GM12878 (cell line): ENCODE measurements around the gene BTG2. TPM values are rescaled to one million over a fixed set of nuclear protein-coding genes. Genes with fewer than 3 reads are reported as not detected.

Experiments used
- ATAC-seq: fragments of 200-7000 bp; cut with Tn5 transposase; 3 replicates; pipeline ENCODE4 v1.9.1; 2020; ENCODE audit warnings: mild to moderate bottlenecking, moderate library complexity
- BruUV-seq: library from RNA; stranded (reverse); fragments of 400-500 nt; replicated peaks from 2 replicates; lab custom pipeline; 2021; lab: Mats Ljungman, UMichigan
- CTCF ChIA-PET: fragments of 300-600 bp; sonication (Branson Sonifier 250); formaldehyde crosslinking; extraction: SDS; loops from one replicate; lab custom pipeline; 2021; ENCODE audit warnings: inconsistent platforms; lab: Yijun Ruan, JAX
- POLR2A ChIA-PET: fragments of 350-600 bp; formaldehyde crosslinking; extraction: SDS; loops from one replicate; lab custom pipeline; 2021; ENCODE audit warnings: inconsistent platforms; lab: Charles Lee
- RAD21 ChIA-PET: fragments of 300-600 bp; sonication (Branson Sonifier 250); formaldehyde crosslinking; loops from one replicate; lab custom pipeline; 2023; ENCODE audit warnings: antibody characterized with exemption; ENCODE audit not compliant: unreplicated experiment; lab: Charles Lee
- SMC1A ChIA-PET: fragments of 300-600 bp; sonication (Branson Sonifier 250); formaldehyde crosslinking; loops from one replicate; lab custom pipeline; 2023; ENCODE audit not compliant: unreplicated experiment, uncharacterized antibody; lab: Charles Lee
- DNase-seq: peaks from one replicate; pipeline ENCODE4 v3.0.0-alpha.2; 2011; ENCODE audit warnings: low read depth, low spot score
- FAIRE-seq: peaks from 3 replicates; lab custom pipeline; 2011; peaks lifted over from hg19 to GRCh38; lab: Jason Lieb, UNC
- H2AFZ ChIP-seq: 2 replicates; pipeline ENCODE4 v1.6.0; 2011; ENCODE audit warnings: low read depth, low read length, control low read depth; ENCODE audit not compliant: control insufficient read depth
- H3K27ac ChIP-seq: 2 replicates; pipeline ENCODE4 v1.5.1; 2011; ENCODE audit warnings: control low read depth; ENCODE audit not compliant: control insufficient read depth, insufficient read depth
- H3K27me3 ChIP-seq, 2 experiments: replicated peaks in 1 of 2; 2 replicates each; pipeline versions ENCODE4 v1.6.0 to v1.6.1; 2011; ENCODE audit warnings: low read length in 1 of 2; ENCODE audit not compliant: control insufficient read depth in 2 of 2, insufficient read depth in 2 of 2
- H3K36me3 ChIP-seq, 2 experiments: 2 replicates each; pipeline ENCODE4 v1.5.1; 2011; ENCODE audit warnings: low read length in 1 of 2; ENCODE audit not compliant: control insufficient read depth in 2 of 2, insufficient read depth in 2 of 2
- H3K4me1 ChIP-seq: 2 replicates; pipeline ENCODE4 v1.6.1; 2011; ENCODE audit warnings: mild to moderate bottlenecking, low read length, moderate library complexity, mixed read lengths; ENCODE audit not compliant: control insufficient read depth, insufficient read depth
- H3K4me2 ChIP-seq: 2 replicates; pipeline ENCODE4 v1.6.0; 2011; ENCODE audit warnings: control low read depth; ENCODE audit not compliant: control insufficient read depth, insufficient read depth
- H3K4me3 ChIP-seq: fragments of 200-600 bp; sonication (generic); 2 replicates; pipeline ENCODE4 v1.5.1; 2016
- H3K79me2 ChIP-seq: 2 replicates; pipeline ENCODE4 v1.6.0; 2011; ENCODE audit warnings: low read length; ENCODE audit not compliant: control insufficient read depth, insufficient read depth
- H3K9ac ChIP-seq: 2 replicates; pipeline ENCODE4 v1.8.0; 2011; ENCODE audit warnings: low read length, control low read depth, mixed read lengths; ENCODE audit not compliant: control insufficient read depth, insufficient read depth
- H3K9me3 ChIP-seq: replicated peaks from 3 replicates; pipeline ENCODE4 v1.5.1; 2011; ENCODE audit warnings: mild to moderate bottlenecking, low read length; ENCODE audit not compliant: control insufficient read depth, insufficient read depth
- H4K20me1 ChIP-seq: 2 replicates; pipeline ENCODE4 v1.6.0; 2011; ENCODE audit not compliant: control insufficient read depth, insufficient read depth
- CEBPB ChIP-seq, 2 experiments: fragments of 150-350 bp in 1 of 2; IDR thresholded peaks; 2 replicates each; pipeline ENCODE4 v1.6.1; 2012 to 2014; ENCODE audit warnings: low read depth in 2 of 2, low read length in 2 of 2, borderline replicate concordance in 1 of 2, inconsistent platforms in 1 of 2
- CHD4 ChIP-seq: fragments of 200-600 bp; sonication (generic); IDR thresholded peaks from 2 replicates; pipeline ENCODE4 v1.6.1; 2016; ENCODE audit warnings: mild to moderate bottlenecking
- EED ChIP-seq: sonication (generic); IDR thresholded peaks from 2 replicates; pipeline ENCODE4 v1.6.1; 2016; ENCODE audit warnings: antibody characterized with exemption, low read depth
- EP300 ChIP-seq, 2 experiments: fragments of 150-350 bp in 1 of 2; IDR thresholded peaks; 2 replicates each; pipeline ENCODE4 v1.6.1; 2011 to 2012; ENCODE audit warnings: low read depth in 2 of 2, low read length in 2 of 2, borderline replicate concordance in 1 of 2, improper control_type of control experiment in 1 of 2, inconsistent platforms in 1 of 2; ENCODE audit not compliant: control insufficient read depth in 1 of 2
- ESRRA ChIP-seq: IDR thresholded peaks from 2 replicates; pipeline ENCODE4 v1.6.1; 2012; ENCODE audit warnings: mild to moderate bottlenecking, low read length, improper control_type of control experiment
- ETV6 ChIP-seq, 2 experiments: fragments of 450-650 bp in 1 of 2; IDR thresholded peaks in 1 of 2; conservative IDR thresholded peaks in 1 of 2; 2 replicates each; pipeline ENCODE4 v1.6.1; 2014; ENCODE audit warnings: antibody characterized with exemption in 1 of 2, borderline replicate concordance in 1 of 2, low read depth in 1 of 2, mild to moderate bottlenecking in 1 of 2, moderate library complexity in 1 of 2
- EZH2 ChIP-seq: IDR thresholded peaks from 2 replicates; pipeline ENCODE4 v1.6.1; 2012; ENCODE audit warnings: low read depth, mild to moderate bottlenecking, control low read depth, inconsistent platforms, low read length, borderline replicate concordance; ENCODE audit not compliant: control insufficient read depth
- GABPA ChIP-seq: IDR thresholded peaks from 2 replicates; pipeline ENCODE4 v1.6.1; 2014; ENCODE audit warnings: antibody characterized with exemption, low read depth, mild to moderate bottlenecking, inconsistent platforms
- HDAC2 ChIP-seq: fragments of 200-600 bp; sonication (generic); IDR thresholded peaks from 2 replicates; pipeline ENCODE4 v1.6.1; 2017
- HDAC6 ChIP-seq: fragments of 200-600 bp; sonication (generic); IDR thresholded peaks from one replicate; pipeline ENCODE4 v1.8.0; 2017; ENCODE audit warnings: antibody characterized with exemption; ENCODE audit not compliant: unreplicated experiment
- IKZF1 ChIP-seq: fragments of 450-650 bp; conservative IDR thresholded peaks from 2 replicates; pipeline ENCODE4 v1.6.1; 2017; ENCODE audit warnings: antibody characterized with exemption, mild to moderate bottlenecking
- PAX8 ChIP-seq: fragments of 450-650 bp; IDR thresholded peaks from 2 replicates; pipeline ENCODE4 v1.6.1; 2017; ENCODE audit warnings: mild to moderate bottlenecking, moderate library complexity
- RBBP5 ChIP-seq: fragments of 200-600 bp; sonication (generic); conservative IDR thresholded peaks from 2 replicates; pipeline ENCODE4 v1.6.1; 2016
- SIN3A ChIP-seq: IDR thresholded peaks from 2 replicates; pipeline ENCODE4 v1.6.1; 2012; ENCODE audit warnings: low read depth, low read length, improper control_type of control experiment
- SKIL ChIP-seq: fragments of 450-650 bp; IDR thresholded peaks from 2 replicates; pipeline ENCODE4 v1.6.1; 2017; ENCODE audit warnings: mild to moderate bottlenecking, low read depth, inconsistent platforms; ENCODE audit not compliant: poor library complexity, severe bottlenecking
- TAF1 ChIP-seq: IDR thresholded peaks from 2 replicates; pipeline ENCODE4 v1.6.1; 2011; ENCODE audit warnings: mild to moderate bottlenecking, low read depth, low read length, borderline replicate concordance
- TARDBP ChIP-seq: IDR thresholded peaks from 2 replicates; pipeline ENCODE4 v1.6.1; 2016; ENCODE audit warnings: borderline replicate concordance
- ZBTB11 ChIP-seq: fragments of 450-650 bp; formaldehyde crosslinking; IDR thresholded peaks from 2 replicates; pipeline ENCODE4 v1.5.0; 2022; ENCODE audit warnings: mild to moderate bottlenecking, missing genetic modification characterization
- WGBS: methylation state at CpG from one replicate; pipeline ENCODE4 v1.1.6; 2016; ENCODE audit warnings: low lambda C conversion rate; ENCODE audit not compliant: insufficient replicate concordance, insufficient coverage; ENCODE audit errors: missing lambda C conversion rate; 5-methylcytosine and 5-hydroxymethylcytosine counted together
- in situ Hi-C: fragments of 300-500 bp; cut with MboI; formaldehyde crosslinking; loops from 9 replicates; pipeline ENCODE4 v1.14.3; 2018; ENCODE audit warnings: mixed read lengths
- intact Hi-C: fragments of 100-400 bp; cut with micrococcal nuclease; formaldehyde crosslinking; loops from one replicate; pipeline ENCODE4 v1.14.2; 2022; ENCODE audit not compliant: unreplicated experiment
- polyA plus RNA-seq, 11 experiments: library from polyadenylated mRNA; depleted of rRNA in 4 of 11; unstranded in 6 of 11; stranded (reverse) in 5 of 11; fragments of >200 nt; fragmentation: Nextera tagmentation in 4 of 11; fragmentation: Illumina TruSeq in 1 of 11; extraction: Ambion mirVana in 4 of 11; extraction: Trizol in 1 of 11; gene quantifications; 1 replicate in 1 of 11; 2 replicates in 10 of 11; pipeline versions ENCODE4 v1.2.1 to v1.2.3, GENCODE V29; 2011 to 2016; ENCODE audit warnings: inconsistent platforms in 2 of 11, missing spikeins in 2 of 11, low read depth in 1 of 11
- total RNA-seq, 4 experiments: library from RNA; depleted of rRNA in 3 of 4; stranded (reverse); fragments of >200 nt in 3 of 4; fragmentation: Illumina TruSeq in 1 of 4; extraction: Trizol in 1 of 4; gene quantifications; 2 replicates each; pipeline versions ENCODE4 v1.2.1 to v1.2.3, GENCODE V29; 2013 to 2021

BTG2 gene
- total and polyA plus RNA-seq, 10 of the 15 experiments (the other 5 are each of a cell fraction or from before 2014, with no cell fraction given), result 23.3 to 160 (median 98.1) TPM

- BruUV-seq, result TSS peak; percentile 82
- Histone ChIP-seq H3K79me2 (peaks cover 16% of the 10 kb centered on the region), H3K36me3 (no peaks in the 10 kb centered on the region), H3K27me3 (no peaks in the 10 kb centered on the region), H2AFZ (no peak overlapping the region), H3K9me3 (no peaks in the 10 kb centered on the region), H3K4me3 (peak overlapping the region; percentile 65), H3K4me1 (peaks cover 58% of the 10 kb centered on the region), H3K4me2 (peak overlapping the region; percentile 81), H3K9ac (peak overlapping the region; percentile 97), H3K27ac (peak overlapping the region; percentile 100), H4K20me1 (no peaks in the 10 kb centered on the region)
- ChIA-PET POLR2A (interaction anchor here (2.0 to 20.0 kb wide), 5 partner anchors 10 to 91 kb away, joined by 6 to 395 read pairs (median 168); partner anchors contain the start of gene BTG2), SMC1A (interaction anchor here (0.7 to 30.2 kb wide), 4 partner anchors 18 to 141 kb away, joined by 3 to 590 read pairs (median 104); partner anchors contain the start of gene BTG2), CTCF (interaction anchor here (0.8 to 14.4 kb wide), 8 partner anchors 9 to 44 kb away, joined by 3 to 207 read pairs (median 71); partner anchors contain the start of gene BTG2), RAD21 (interaction anchor here (2.4 to 30.0 kb wide), 5 partner anchors 17 to 51 kb away, joined by 12 to 541 read pairs (median 251); partner anchors contain the start of gene BTG2)
- DNase-seq, result no peak
- no peak for FAIRE-seq
- intact Hi-C loops (loop anchor here (1.0 kb wide), 3 partner anchors 10 to 17 kb away; partner anchors contain the start of gene BTG2), in situ Hi-C loops (loop anchor here (25.0 kb wide), 1 partner anchor 1222 kb away; the partner anchor contains the start of gene MDM4)
- WGBS, result 3% methylated on average over 2 of the region's 2 CpGs
- no peak for ATAC-seq
- TF ChIP-seq HDAC6 (no peak), ETV6 (conservative IDR thresholded peaks at IDR 0.05 in 1 of 2, IDR thresholded peaks at IDR 0.05 in 1 of 2; ENCODE audit: borderline replicate concordance in 1 of 2, low read depth in 1 of 2) (no peak), HDAC2 (no peak), CEBPB (IDR thresholded peaks at IDR 0.05; ENCODE audit: borderline replicate concordance in 1 of 2, low read depth in 2 of 2, low read length in 2 of 2) (no peak), SIN3A (no peak), ESRRA (no peak), CHD4 (no peak), EED (no peak; the same call in 1 of the 2 replicates), PAX8 (0 out of 2 replicates have a peak, but pooled peaks have one; percentile 54), GABPA (no peak), ZBTB11 (CRISPR knock-in tag) (no peak), EZH2 (no peak), RBBP5 (no peak), TARDBP (no peak), TAF1 (no peak), IKZF1 (no peak), EP300 (IDR thresholded peaks at IDR 0.05; ENCODE audit: borderline replicate concordance in 1 of 2, control insufficient read depth in 1 of 2, low read depth in 2 of 2, low read length in 2 of 2) (no peak), SKIL (no peak)
These were observed 15.4 kb upstream of the BTG2 start for GRCh38 chr1:203289982-203290260.
